NCI-H146 (cell line): ENCODE measurements around the gene INTS6.

Source experiments
- DNase-seq: peaks from one replicate; lab custom pipeline; 2025; lab: John Stamatoyannopoulos, UW

INTS6 gene

DNA sequence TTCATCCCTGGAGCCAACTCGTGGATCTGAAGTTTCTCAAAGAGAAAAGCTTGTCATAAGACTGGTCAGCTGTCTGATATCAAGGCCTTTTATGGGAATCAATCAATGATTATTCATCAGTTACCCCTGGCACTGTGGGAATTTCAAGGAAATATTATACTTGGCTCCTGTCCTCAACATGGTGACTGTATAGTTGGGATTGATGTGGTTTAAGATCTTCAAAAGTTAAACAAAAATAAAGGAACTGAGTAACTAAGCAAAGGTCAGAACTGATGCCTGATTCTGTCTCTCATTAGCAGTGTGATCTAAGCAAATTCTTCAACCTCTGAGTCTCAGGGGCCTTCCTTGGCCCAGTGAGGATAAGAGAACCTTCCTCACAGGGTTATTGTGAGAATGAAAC, 135.6 kb downstream of the INTS6 start:
- no peak for DNase-seq

DNA sequence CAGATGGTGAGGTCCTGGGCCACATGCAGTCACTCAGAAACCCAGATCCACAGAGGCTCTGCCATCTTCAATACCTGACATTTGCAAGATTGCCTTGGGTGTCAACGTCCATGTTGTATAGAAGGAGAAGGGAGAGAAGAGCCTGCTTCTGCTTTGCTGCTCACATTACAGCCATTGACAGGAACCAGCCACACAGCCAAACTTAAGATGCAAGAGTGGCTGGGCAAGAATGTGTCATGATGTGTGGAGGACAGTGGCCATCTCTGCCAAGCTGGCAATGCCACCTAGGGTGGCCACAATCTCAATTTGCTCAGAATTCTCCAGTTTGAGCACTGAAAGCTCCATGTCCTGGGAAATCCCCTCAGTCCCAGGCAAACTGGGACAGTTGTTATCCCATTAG, 139.2 kb downstream of the INTS6 start:
- no peak for DNase-seq

DNA sequence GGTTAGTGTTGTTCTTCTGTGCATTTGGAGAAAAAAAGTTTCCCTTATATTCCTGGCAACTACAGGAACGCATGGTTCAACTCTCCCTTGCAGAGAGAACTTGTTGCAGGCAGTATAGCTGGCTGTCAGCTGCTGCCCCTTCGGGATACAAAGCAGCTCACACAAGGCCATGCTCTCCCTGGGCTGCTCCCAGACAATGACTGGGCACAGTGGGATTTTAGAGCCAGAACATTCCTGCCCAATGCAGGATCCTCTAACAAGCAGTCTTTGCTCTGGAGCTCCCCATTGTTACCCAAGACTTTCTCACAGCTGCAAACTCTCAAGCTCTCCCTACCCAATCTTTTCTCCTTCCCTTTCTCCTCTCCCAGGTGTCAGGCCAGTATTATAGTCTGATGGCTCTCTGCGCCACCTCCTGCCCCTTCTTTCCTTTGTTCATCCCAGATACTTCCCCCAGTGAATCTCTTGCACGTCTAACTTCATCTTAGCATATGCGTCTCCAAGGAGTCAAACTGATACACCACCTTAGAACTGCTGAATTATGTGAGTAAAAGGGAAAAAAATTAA, 140.8 kb downstream of the INTS6 start:
- no peak for DNase-seq
